ENCODE measurements around the gene CHST12. TPM values are rescaled to one million over a fixed set of nuclear protein-coding genes. Genes with fewer than 3 reads are reported as not detected.
"Not testable (repeated sequence)": the region's sequence is repeated elsewhere in the genome, so short reads cannot be mapped to it uniquely, and the experiment has no call there.

CHST12 gene
- total and polyA plus RNA-seq, 5 donors from 2014 or later: 14.1 to 27.8 (median 20.2) TPM

DNA sequence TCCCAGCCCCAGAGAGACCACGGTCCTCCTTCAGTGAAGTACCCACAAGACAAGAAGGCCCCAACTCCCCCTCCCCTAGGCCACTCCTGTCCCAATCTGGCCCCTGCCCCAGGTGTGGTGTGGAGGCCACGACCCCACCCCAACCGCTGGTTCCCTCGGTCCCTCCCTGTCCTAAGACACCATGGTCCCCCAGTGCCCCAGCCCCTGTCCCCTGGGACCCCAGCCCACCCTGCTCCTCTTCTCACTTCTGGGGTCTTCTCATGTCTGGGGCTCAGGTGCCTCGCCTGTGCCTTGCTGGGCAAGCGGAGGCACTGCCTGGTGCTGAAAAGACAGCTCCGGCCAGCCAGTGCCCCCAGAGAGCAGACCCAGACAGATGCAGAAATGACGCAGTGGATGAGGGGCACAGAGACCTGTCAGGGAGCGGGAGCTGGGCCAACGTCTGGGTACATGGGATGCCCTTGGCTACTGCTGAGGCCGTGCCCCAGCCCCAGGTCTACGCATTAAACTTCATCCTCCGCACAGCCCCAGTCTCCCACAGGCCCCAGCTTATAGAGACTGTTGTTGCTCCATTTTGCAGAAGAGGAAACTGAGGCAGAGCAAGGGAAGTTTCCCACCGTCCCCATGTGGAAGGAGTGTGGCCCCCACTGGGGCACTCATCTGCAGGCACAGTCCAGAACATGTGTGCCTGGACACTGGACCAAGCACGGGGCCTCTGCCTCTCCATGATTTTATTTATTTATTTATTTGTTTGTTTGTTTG is 58.0 kb downstream of the CHST12 start:
- no peaks in the 10 kb centered on the region for H3K27me3 ChIP-seq (ENCODE audit: control insufficient read depth, insufficient read depth, low read length)
- H3K27ac ChIP-seq (ENCODE audit: insufficient read depth, low read length, poor library complexity, severe bottlenecking): no peak overlapping the region
- Mint-ChIP-seq H3K4me3 (no peak overlapping the region), H3K4me1 (peaks cover 0 to 9% (median 4%) of the 10 kb centered on the region in 4 donors), H3K27ac (no peak overlapping the region), H3K27me3 (peaks cover 4% of the 10 kb centered on the region), H3K36me3 (peaks cover 3% of the 10 kb centered on the region), H3K9me3 (no peaks in the 10 kb centered on the region)
- no peaks in the 10 kb centered on the region for H3K9me3 ChIP-seq (ENCODE audit: control insufficient read depth in 2 of 2, low read length in 2 of 2)
- no peaks in the 10 kb centered on the region for H3K36me3 ChIP-seq (ENCODE audit: control insufficient read depth, insufficient read depth, low read length)
- peaks cover 7% of the 10 kb centered on the region for H3K4me1 ChIP-seq (ENCODE audit: control insufficient read depth, insufficient read depth, low read length, poor library complexity, severe bottlenecking)
- DNase-seq (no peak), ATAC-seq (ENCODE audit: low read depth in 2 of 2) (no peak)
- H3K4me3 ChIP-seq (ENCODE audit: low read depth, low read length): no peak overlapping the region

DNA sequence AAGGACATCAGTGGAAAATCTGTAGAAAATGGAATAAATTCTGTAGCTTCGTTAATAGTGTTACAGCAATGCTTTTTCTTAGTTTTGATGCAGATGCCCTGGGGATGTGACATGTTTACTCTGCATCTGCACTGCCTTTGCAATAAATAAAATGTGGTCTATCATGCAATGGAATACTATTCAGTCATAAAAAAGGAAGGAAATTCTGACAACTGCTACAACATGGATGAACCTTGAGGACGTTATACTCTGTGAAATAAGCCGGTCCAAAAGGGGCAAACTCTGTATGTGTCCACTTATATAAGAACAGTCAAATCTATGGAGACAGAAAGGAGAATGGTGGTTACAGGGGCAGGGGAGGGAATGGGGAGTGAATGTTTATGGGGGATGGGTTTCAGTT is 59.3 kb downstream of the CHST12 start:
- H3K27ac Mint-ChIP-seq: no peak overlapping the region
- peaks cover 0 to 5% (median 4%) of the 10 kb centered on the region in 4 donors for H3K4me1 Mint-ChIP-seq
- H3K9me3 Mint-ChIP-seq: no peaks in the 10 kb centered on the region
- Histone ChIP-seq H3K27me3 (ENCODE audit: control insufficient read depth, insufficient read depth, low read length) (no peaks in the 10 kb centered on the region), H3K36me3 (ENCODE audit: control insufficient read depth, insufficient read depth, low read length) (no peaks in the 10 kb centered on the region), H3K4me3 (ENCODE audit: low read depth, low read length) (no peak overlapping the region), H3K27ac (ENCODE audit: insufficient read depth, low read length, poor library complexity, severe bottlenecking) (no peak overlapping the region), H3K4me1 (ENCODE audit: control insufficient read depth, insufficient read depth, low read length, poor library complexity, severe bottlenecking) (peaks cover 4% of the 10 kb centered on the region), H3K9me3 (ENCODE audit: control insufficient read depth in 2 of 2, low read length in 2 of 2) (no peaks in the 10 kb centered on the region)
- peaks cover 3% of the 10 kb centered on the region for H3K36me3 Mint-ChIP-seq
- no peak for DNase-seq
- peaks cover 4% of the 10 kb centered on the region for H3K27me3 Mint-ChIP-seq
- ATAC-seq (ENCODE audit: low read depth in 2 of 2): no peak
- H3K4me3 Mint-ChIP-seq: no peak overlapping the region

DNA sequence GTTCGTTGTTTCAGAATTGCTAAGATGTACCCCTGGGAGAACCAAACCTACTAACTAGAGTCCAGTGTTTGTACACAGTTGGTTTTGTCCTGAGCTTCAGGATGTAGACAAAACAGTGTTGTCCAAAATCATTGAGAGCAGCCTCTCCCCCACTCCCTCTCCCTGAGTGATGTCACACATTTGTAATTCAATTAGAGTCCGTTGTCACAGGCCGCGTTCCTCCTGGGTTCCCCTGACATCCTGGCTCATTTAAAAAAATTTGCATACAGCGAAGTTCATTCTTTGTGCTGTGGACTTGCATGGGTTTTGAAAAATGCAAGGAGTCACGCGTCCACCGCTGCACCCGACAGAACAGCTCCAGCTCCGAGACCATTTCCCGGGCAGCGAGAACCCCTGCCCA is 62.5 kb downstream of the CHST12 start:
- Mint-ChIP-seq H3K4me3 (no peak overlapping the region), H3K4me1 (peaks cover 0 to 10% (median 3%) of the 10 kb centered on the region in 4 donors), H3K27ac (no peak overlapping the region), H3K36me3 (no peaks in the 10 kb centered on the region), H3K27me3 (peaks cover 16% of the 10 kb centered on the region), H3K9me3 (no peaks in the 10 kb centered on the region)
- H3K4me3 ChIP-seq (ENCODE audit: low read depth, low read length): no peak overlapping the region
- H3K27me3 ChIP-seq (ENCODE audit: control insufficient read depth, insufficient read depth, low read length): no peaks in the 10 kb centered on the region
- H3K9me3 ChIP-seq (ENCODE audit: control insufficient read depth in 2 of 2, low read length in 2 of 2): no peaks in the 10 kb centered on the region
- no peak overlapping the region for H3K27ac ChIP-seq (ENCODE audit: insufficient read depth, low read length, poor library complexity, severe bottlenecking)
- ATAC-seq (ENCODE audit: low read depth in 2 of 2): no peak
- no peaks in the 10 kb centered on the region for H3K4me1 ChIP-seq (ENCODE audit: control insufficient read depth, insufficient read depth, low read length, poor library complexity, severe bottlenecking)
- no peaks in the 10 kb centered on the region for H3K36me3 ChIP-seq (ENCODE audit: control insufficient read depth, insufficient read depth, low read length)
- no peak for DNase-seq

DNA sequence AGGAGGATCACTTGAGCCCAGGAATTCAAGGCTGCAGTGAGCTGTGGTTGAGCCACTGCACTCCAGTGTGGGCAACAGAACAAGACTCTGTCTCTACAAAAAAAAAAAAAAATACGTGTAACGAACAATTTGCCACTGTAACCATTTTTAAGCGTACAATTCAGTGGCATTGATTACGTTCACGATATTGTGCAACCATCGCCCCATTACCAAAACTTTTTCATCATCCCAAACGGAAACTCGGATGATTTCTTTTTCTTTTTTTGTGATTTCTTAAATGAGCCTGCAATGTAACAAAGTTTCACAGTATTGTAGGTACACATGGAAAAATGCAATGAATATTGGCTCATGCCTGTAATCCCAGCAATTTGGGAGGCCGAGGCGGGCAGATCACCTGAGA is 63.3 kb downstream of the CHST12 start:
- H3K4me1 ChIP-seq (ENCODE audit: control insufficient read depth, insufficient read depth, low read length, poor library complexity, severe bottlenecking): no peaks in the 10 kb centered on the region
- H3K9me3 ChIP-seq (ENCODE audit: control insufficient read depth in 2 of 2, low read length in 2 of 2): no peaks in the 10 kb centered on the region
- no peak overlapping the region for H3K4me3 Mint-ChIP-seq
- no peaks in the 10 kb centered on the region for H3K36me3 Mint-ChIP-seq
- DNase-seq (no peak), ATAC-seq (ENCODE audit: low read depth in 2 of 2) (no peak)
- H3K36me3 ChIP-seq (ENCODE audit: control insufficient read depth, insufficient read depth, low read length): no peaks in the 10 kb centered on the region
- no peaks in the 10 kb centered on the region for H3K27me3 ChIP-seq (ENCODE audit: control insufficient read depth, insufficient read depth, low read length)
- H3K9me3 Mint-ChIP-seq: no peaks in the 10 kb centered on the region
- H3K27ac Mint-ChIP-seq: no peak overlapping the region
- peaks cover 0 to 10% (median 3%) of the 10 kb centered on the region in 4 donors for H3K4me1 Mint-ChIP-seq
- H3K4me3 ChIP-seq (ENCODE audit: low read depth, low read length): no peak overlapping the region
- H3K27ac ChIP-seq (ENCODE audit: insufficient read depth, low read length, poor library complexity, severe bottlenecking): no peak overlapping the region
- H3K27me3 Mint-ChIP-seq: peaks cover 16% of the 10 kb centered on the region

DNA sequence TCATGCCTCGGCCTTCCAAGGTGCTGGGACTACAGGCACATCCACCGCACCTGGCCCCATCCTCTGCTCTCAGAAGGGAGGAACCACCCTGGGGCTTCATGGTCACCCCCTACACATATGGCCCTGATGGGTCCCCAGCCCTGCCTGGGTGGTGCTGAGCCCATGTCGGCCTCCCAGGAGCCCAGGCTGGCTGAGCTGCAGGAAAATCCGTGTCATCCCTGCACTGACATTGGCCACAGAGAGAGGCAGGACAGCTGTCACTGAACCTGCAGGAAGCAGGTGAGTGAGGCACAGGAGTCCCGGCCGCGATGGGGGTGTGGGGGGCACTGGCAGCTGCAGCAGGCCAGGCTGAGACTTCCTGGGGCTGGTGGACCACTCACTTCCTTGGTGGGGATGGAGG is 64.8 kb downstream of the CHST12 start:
- H3K4me1 Mint-ChIP-seq: peaks cover 0 to 10% (median 3%) of the 10 kb centered on the region in 4 donors
- no peaks in the 10 kb centered on the region for H3K36me3 Mint-ChIP-seq
- H3K27me3 Mint-ChIP-seq: peaks cover 16% of the 10 kb centered on the region
- no peak overlapping the region for H3K4me3 Mint-ChIP-seq
- DNase-seq: no peak
- Histone ChIP-seq H3K27ac (ENCODE audit: insufficient read depth, low read length, poor library complexity, severe bottlenecking) (no peak overlapping the region), H3K4me3 (ENCODE audit: low read depth, low read length) (no peak overlapping the region), H3K36me3 (ENCODE audit: control insufficient read depth, insufficient read depth, low read length) (no peaks in the 10 kb centered on the region), H3K9me3 (ENCODE audit: control insufficient read depth in 2 of 2, low read length in 2 of 2) (no peaks in the 10 kb centered on the region), H3K27me3 (ENCODE audit: control insufficient read depth, insufficient read depth, low read length) (no peaks in the 10 kb centered on the region), H3K4me1 (ENCODE audit: control insufficient read depth, insufficient read depth, low read length, poor library complexity, severe bottlenecking) (no peaks in the 10 kb centered on the region)
- H3K27ac Mint-ChIP-seq: no peak overlapping the region
- H3K9me3 Mint-ChIP-seq: no peaks in the 10 kb centered on the region
- no peak for ATAC-seq (ENCODE audit: low read depth in 2 of 2)

DNA sequence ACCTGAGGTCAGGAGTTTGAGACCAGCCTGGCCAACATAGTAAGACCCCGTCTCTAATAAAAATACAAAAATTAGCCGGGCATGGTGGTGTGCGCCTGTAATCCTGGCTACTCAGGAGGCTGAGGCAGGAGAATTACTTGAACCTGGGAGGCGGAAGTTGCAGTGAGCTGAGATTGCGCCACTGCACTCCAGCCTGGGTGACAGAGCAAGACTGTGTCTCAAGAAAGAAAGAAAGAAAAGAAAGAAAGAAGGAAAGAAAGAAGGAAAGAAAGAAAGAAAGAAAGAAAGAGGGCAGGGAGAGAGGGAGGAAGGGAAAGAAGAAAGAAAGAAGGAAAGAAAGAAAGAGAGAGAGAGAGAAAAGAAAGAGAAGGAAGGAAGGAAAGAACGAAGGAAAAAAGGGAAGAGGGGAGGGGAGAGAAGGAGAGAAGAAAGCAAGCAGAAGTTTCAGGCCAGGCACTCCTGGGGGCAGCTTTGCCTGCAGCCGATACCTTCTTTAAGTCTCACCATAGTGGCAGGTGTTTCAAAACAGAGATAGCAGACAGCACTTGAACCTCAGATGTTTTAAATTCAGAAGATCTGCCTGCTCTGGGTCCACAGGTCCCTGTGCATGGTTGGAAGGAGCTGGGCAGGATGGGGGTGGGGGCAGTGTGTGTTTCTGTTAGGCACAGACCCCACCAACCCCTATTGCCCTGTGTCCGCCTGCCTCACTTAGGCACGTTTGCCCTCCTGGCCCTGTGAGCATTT is 66.2 kb downstream of the CHST12 start:
- H3K4me3 ChIP-seq (ENCODE audit: low read depth, low read length); H3K36me3 ChIP-seq (ENCODE audit: control insufficient read depth, insufficient read depth, low read length); H3K27me3 ChIP-seq (ENCODE audit: control insufficient read depth, insufficient read depth, low read length); H3K27ac Mint-ChIP-seq; DNase-seq; H3K36me3 Mint-ChIP-seq; H3K4me1 ChIP-seq (ENCODE audit: control insufficient read depth, insufficient read depth, low read length, poor library complexity, severe bottlenecking); H3K27ac ChIP-seq (ENCODE audit: insufficient read depth, low read length, poor library complexity, severe bottlenecking); H3K9me3 Mint-ChIP-seq; H3K9me3 ChIP-seq (ENCODE audit: control insufficient read depth in 2 of 2, low read length in 2 of 2); ATAC-seq (ENCODE audit: low read depth in 2 of 2); H3K4me3 Mint-ChIP-seq: not testable (repeated sequence)
- Mint-ChIP-seq H3K27me3 (peaks cover 16% of the 10 kb centered on the region), H3K4me1 (peaks cover 0 to 10% (median 3%) of the 10 kb centered on the region in 4 donors)

DNA sequence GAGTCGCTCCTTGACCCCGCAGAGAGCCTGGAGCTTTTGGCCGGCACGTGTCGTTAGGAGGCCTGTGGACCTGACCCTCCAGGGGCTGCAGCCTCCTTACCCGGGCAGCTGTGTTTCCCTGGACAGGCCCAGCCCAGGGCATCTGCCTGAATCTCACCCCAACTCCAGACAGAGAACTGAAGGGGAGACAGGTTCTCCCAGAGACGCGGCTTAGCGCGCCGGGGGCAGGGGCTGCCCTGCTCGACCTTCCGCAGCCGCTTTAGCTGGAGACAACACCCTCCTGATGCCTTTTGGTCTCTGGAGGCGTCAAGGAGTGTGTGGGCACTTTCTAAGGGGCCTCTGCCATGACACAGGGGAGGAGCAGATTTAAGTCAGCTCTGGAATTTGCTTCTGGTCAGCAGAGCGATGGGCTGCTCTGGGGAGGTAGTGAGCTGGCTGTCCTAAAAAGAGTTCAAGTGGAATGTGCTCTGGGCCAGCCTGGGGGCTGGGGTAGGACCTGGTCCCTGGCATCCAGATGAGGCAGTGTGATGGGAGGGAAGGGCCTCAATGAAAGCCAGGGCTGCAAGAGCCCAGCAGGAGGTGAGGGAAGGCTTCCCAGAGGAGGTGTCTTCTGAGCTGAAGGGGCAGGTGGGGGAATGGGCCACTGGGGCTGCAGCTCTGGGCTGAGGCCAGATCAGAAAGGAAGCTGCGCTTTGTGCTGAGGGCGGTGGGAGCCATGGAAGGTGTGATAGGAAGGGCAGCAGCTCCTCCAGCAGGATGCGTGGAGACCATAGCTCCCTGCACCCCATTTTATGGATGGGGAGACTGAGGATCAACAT is 67.0 kb downstream of the CHST12 start:
- H3K4me1 ChIP-seq (ENCODE audit: control insufficient read depth, insufficient read depth, low read length, poor library complexity, severe bottlenecking): no peaks in the 10 kb centered on the region
- peaks cover 16% of the 10 kb centered on the region for H3K27me3 Mint-ChIP-seq
- no peak overlapping the region for H3K27ac ChIP-seq (ENCODE audit: insufficient read depth, low read length, poor library complexity, severe bottlenecking)
- no peaks in the 10 kb centered on the region for H3K27me3 ChIP-seq (ENCODE audit: control insufficient read depth, insufficient read depth, low read length)
- H3K9me3 Mint-ChIP-seq: no peaks in the 10 kb centered on the region
- H3K9me3 ChIP-seq (ENCODE audit: control insufficient read depth in 2 of 2, low read length in 2 of 2): no peaks in the 10 kb centered on the region
- H3K4me3 ChIP-seq (ENCODE audit: low read depth, low read length): no peak overlapping the region
- peak overlapping the region in 1 of 3 donors; percentile 73 for H3K27ac Mint-ChIP-seq
- H3K36me3 Mint-ChIP-seq: no peaks in the 10 kb centered on the region
- DNase-seq: no peak
- no peak overlapping the region for H3K4me3 Mint-ChIP-seq
- no peaks in the 10 kb centered on the region for H3K36me3 ChIP-seq (ENCODE audit: control insufficient read depth, insufficient read depth, low read length)
- ATAC-seq (ENCODE audit: low read depth in 2 of 2): no peak
- H3K4me1 Mint-ChIP-seq: peaks cover 0 to 10% (median 3%) of the 10 kb centered on the region in 4 donors

Measured in CD4-positive, CD25-positive, alpha-beta regulatory T cell (primary cell).